Measurements from ENCODE around the gene COX18.

GRCh38 chr4:73087871-73088270 is 18.4 kb upstream of the COX18 start:
- no peak for TF ChIP-seq POLR2A (IDR thresholded peaks at IDR 0.05)
- TF ChIP-seq CTCF (IDR thresholded peaks at IDR 0.05) = no peak
